ENCODE results near the gene PTPRB.

- TF ChIP-seq CTCF (IDR thresholded peaks at IDR 0.05; ENCODE audit: low read depth, low read length, poor library complexity, severe bottlenecking) (no peak), EZH2phosphoT487 (IDR thresholded peaks at IDR 0.05; ENCODE audit: borderline replicate concordance, low read length) (no peak)
Observed at GRCh38 chr12:70657616-70658286, 20.5 kb upstream of the PTPRB start.

All from DOHH2 (cell line).